ENCODE measurements around the gene CRYBG1. TPM values are rescaled to one million over a fixed set of nuclear protein-coding genes. Genes with fewer than 3 reads are reported as not detected.

CRYBG1 gene
- total and polyA plus RNA-seq, 2 of the 4 experiments (the other 2 are of a cell fraction), result 0.38 to 1.1 TPM

DNA sequence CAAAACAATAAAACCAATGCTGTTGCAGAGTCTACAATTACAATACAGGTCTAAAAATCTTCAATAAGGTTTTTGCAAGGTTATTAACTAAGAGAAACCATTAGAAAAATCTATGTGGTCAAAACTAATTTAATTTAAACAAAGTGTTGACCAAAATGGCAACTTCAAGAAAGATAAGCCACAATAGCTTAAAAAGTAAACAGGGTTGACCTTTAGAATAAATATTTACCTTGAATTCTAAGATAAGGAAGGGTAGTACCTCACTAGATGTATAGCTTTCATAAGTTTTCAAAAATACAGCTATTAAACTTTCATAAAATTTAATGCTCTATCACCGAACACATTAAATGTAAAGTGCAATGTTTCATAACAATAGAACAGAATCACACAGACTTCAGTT lies 257.3 kb downstream of the CRYBG1 start:
- no peak overlapping the region for H4K8ac ChIP-seq (ENCODE audit: low read depth in 2 of 2, low read length in 2 of 2)
- H2BK5ac ChIP-seq (ENCODE audit: low read depth, low read length, poor library complexity, severe bottlenecking), result no peak overlapping the region
- no peak for DNase-seq
- no peak overlapping the region for H3K4ac ChIP-seq (ENCODE audit: low read depth, low read length)
- no peak overlapping the region for H2BK120ac ChIP-seq (ENCODE audit: low read depth, low read length)
- ChIA-PET POLR2A (ENCODE audit: unreplicated experiment) (no interaction called here), CTCF (no interaction called here)
- H3K9me3 ChIP-seq (ENCODE audit: control insufficient read depth, insufficient read depth, low read length), result no peaks in the 10 kb centered on the region
- H2AK9ac ChIP-seq (replicated peaks; ENCODE audit: low read depth, low read length, poor library complexity), result no peak overlapping the region
- H3K4me1 ChIP-seq (ENCODE audit: control insufficient read depth, insufficient read depth, low read length), result no peaks in the 10 kb centered on the region
- H2AFZ ChIP-seq (replicated peaks; ENCODE audit: low read length, poor library complexity), result no peak overlapping the region
- H4K20me1 ChIP-seq (ENCODE audit: insufficient read depth, low read length), result no peaks in the 10 kb centered on the region
- no peak for TF ChIP-seq POLR2A (IDR thresholded peaks at IDR 0.05; ENCODE audit: low read depth, low read length)
- TF ChIP-seq, protein P1, sequence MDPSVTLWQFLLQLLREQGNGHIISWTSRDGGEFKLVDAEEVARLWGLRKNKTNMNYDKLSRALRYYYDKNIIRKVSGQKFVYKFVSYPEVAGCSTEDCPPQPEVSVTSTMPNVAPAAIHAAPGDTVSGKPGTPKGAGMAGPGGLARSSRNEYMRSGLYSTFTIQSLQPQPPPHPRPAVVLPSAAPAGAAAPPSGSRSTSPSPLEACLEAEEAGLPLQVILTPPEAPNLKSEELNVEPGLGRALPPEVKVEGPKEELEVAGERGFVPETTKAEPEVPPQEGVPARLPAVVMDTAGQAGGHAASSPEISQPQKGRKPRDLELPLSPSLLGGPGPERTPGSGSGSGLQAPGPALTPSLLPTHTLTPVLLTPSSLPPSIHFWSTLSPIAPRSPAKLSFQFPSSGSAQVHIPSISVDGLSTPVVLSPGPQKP (IDR thresholded peaks at IDR 0.05; ENCODE audit: borderline replicate concordance, low read depth, low read length), result no peak
- TF ChIP-seq RFX5 (IDR thresholded peaks at IDR 0.05; ENCODE audit: low read depth, low read length), result no peak
- no peak for TF ChIP-seq RAD21 (IDR thresholded peaks at IDR 0.05; ENCODE audit: low read length)
- H3K56ac ChIP-seq (ENCODE audit: extremely low read depth, insufficient read depth, low read length), result no peak overlapping the region
- H3K4me2 ChIP-seq (ENCODE audit: low read depth, low read length), result no peak overlapping the region
- no peaks in the 10 kb centered on the region for H3K27me3 ChIP-seq (ENCODE audit: control insufficient read depth, insufficient read depth, low read length)
- dilution Hi-C loops (cut with HindIII; ENCODE audit: low sequenced_read_pairs, unreplicated experiment), result no loop called here
- no peak overlapping the region for H4K5ac ChIP-seq (ENCODE audit: low read depth, low read length)
- H2BK15ac ChIP-seq (ENCODE audit: low read depth, low read length), result no peak overlapping the region
- no peak overlapping the region for H3K18ac ChIP-seq (ENCODE audit: low read depth, low read length)
- no peak overlapping the region for H3K14ac ChIP-seq (replicated peaks; ENCODE audit: low read depth, low read length)
- no CpG with 5 or more reads among the region's 1 CpG for WGBS, 2 experiments (ENCODE audit: extremely low coverage in 2 of 2, insufficient read length in 1 of 2)
- ATAC-seq (ENCODE audit: low read depth), result no peak
- H2BK20ac ChIP-seq (ENCODE audit: low read depth, low read length), result no peak overlapping the region
- H3K36me3 ChIP-seq (ENCODE audit: control insufficient read depth, insufficient read depth, low read length), result peaks cover 4% of the 10 kb centered on the region; the same call in 1 of the 2 replicates
- intact Hi-C loops (cut with micrococcal nuclease), result no loop called here
- H3K9me1 ChIP-seq (ENCODE audit: insufficient read depth, low read length), result no peaks in the 10 kb centered on the region
- H3K9ac ChIP-seq (ENCODE audit: low read depth, low read length), result no peak overlapping the region
- H3K79me1 ChIP-seq (ENCODE audit: low read depth in 1 of 2, low read length in 2 of 2), result no peaks in the 10 kb centered on the region
- H2AK5ac ChIP-seq (ENCODE audit: low read depth, low read length), result no peak overlapping the region
- no peak overlapping the region for H4K91ac ChIP-seq (ENCODE audit: insufficient read depth, low read depth, low read length)
- no peak overlapping the region for H3K23ac ChIP-seq (ENCODE audit: low read depth, low read length)
- no peak overlapping the region for H3K27ac ChIP-seq (ENCODE audit: insufficient read depth, low read length)
- in situ Hi-C loops (cut with MboI; ENCODE audit: low sequenced_read_pairs), result no loop called here
- no peak overlapping the region for H3K4me3 ChIP-seq (ENCODE audit: insufficient read depth, low read depth, low read length)
- BruUV-seq (replicated peaks), result no TSS peak

All from IMR-90 (cell line).